Gastrocnemius medialis (tissue), 4 donors: ENCODE measurements around the gene FRMD6.

Source experiments
- CTCF ChIP-seq, 5 experiments: fragments of 450-650 bp in 3 of 5; fragments of 200-600 bp in 2 of 5; sonication (generic) in 2 of 5; IDR thresholded peaks in 4 of 5; conservative IDR thresholded peaks in 1 of 5; 1 replicate in 4 of 5; 2 replicates in 1 of 5; pipeline ENCODE4 v1.5.1; 2016 to 2019; ENCODE audit warnings: antibody characterized with exemption in 5 of 5, mild to moderate bottlenecking in 3 of 5, moderate library complexity in 3 of 5
- POLR2A ChIP-seq, 2 donors: fragments of 450-650 bp; IDR thresholded peaks; one replicate each; pipeline ENCODE4 v1.6.1; 2017; ENCODE audit warnings: antibody characterized with exemption in 2 of 2, mild to moderate bottlenecking in 2 of 2, moderate library complexity in 2 of 2

- TF ChIP-seq POLR2A (IDR thresholded peaks at IDR 0.05) (no peak), CTCF (IDR thresholded peaks at IDR 0.05 in 4 of 5, conservative IDR thresholded peaks at IDR 0.05 in 1 of 5) (no peak)
Observed at GRCh38 chr14:51701951-51702350, 50.2 kb downstream of the FRMD6 start.
